Measurements from ENCODE around the gene ITPR3. TPM values are rescaled to one million over a fixed set of nuclear protein-coding genes. Genes with fewer than 3 reads are reported as not detected.

The ITPR3 gene
- total and polyA plus RNA-seq, 2 of the 13 experiments (the other 11 are each of a cell fraction or from before 2014, with no cell fraction given) = 3.8 to 21.4 TPM

DNA sequence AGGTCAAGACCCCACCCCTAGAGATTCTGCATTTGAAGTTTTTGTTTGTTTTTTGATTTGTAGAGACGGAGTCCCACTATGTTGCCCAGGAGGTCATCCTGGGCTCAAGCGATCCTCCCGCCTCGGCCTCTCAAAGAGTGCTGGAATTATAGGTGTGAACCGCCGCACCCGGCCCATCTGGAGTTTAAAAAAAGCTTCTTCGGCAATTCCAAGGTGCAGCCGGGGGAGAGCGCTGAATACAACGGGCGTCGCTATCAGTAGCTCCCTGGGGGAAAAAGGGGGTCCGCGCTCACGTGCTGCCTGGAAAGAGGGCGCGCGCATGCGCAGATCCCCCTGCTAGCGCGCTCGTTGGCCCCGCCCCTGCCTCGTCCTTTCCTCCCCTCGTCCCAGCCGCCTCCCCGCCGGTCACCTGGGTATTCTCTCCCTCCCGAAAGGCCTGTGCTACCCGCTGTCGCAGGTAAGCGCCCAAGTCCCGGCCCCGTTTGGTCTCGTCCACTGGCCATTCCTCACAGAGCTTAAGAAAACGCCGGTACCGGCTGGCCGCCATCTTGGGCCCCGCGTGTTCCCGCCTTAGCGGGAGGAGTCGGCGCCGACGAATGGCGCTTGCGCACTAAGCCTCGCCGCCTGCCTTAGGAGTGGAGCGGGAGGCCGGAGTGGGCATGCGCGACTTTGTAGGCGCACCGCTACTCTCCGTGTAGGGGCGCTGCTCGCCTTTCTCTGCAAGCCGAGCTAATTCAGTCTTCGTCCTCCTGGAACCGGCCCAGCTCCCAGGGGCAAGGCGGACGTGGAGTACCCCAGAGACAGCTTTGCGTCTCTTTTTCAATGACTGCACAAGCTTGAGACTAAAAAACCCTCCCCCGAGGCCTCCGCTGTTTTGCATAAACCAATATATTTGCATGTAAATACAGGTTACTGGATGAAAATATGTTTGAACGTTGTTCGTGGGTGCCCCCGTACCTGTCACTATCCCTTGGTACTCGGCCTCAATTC, 90.3 kb downstream of the ITPR3 start, which contains the start of gene UQCC2 (continued):
- no peak for TF ChIP-seq EP300 (IDR thresholded peaks at IDR 0.05; ENCODE audit: low read depth in 2 of 2, low read length in 2 of 2)
- TF ChIP-seq EP300 (CRISPR knock-in tag; IDR thresholded peaks at IDR 0.05; ENCODE audit: borderline replicate concordance) = 0 out of 2 replicates have a peak, but pooled peaks have one; percentile 11
- TF ChIP-seq ZNF329 (CRISPR knock-in tag; IDR thresholded peaks at IDR 0.05; ENCODE audit: low read depth) = peak; percentile 68; the same call in 1 of the 2 replicates
- TF ChIP-seq ZNF556 (CRISPR knock-in tag; IDR thresholded peaks at IDR 0.05; ENCODE audit: borderline replicate concordance) = peak; percentile 89
- TF ChIP-seq ZNF687 (CRISPR knock-in tag; IDR thresholded peaks at IDR 0.05) = peak; percentile 99
- TF ChIP-seq CCDC6 (CRISPR knock-in tag; IDR thresholded peaks at IDR 0.05) = peak; percentile 86; the same call in 1 of the 2 replicates
- TF ChIP-seq YEATS4 (CRISPR knock-in tag; IDR thresholded peaks at IDR 0.05; ENCODE audit: borderline replicate concordance) = peak; percentile 90
- TF ChIP-seq NCOA5 (CRISPR knock-in tag; IDR thresholded peaks at IDR 0.05) = no peak
- no peak for TF ChIP-seq HHEX (CRISPR knock-in tag; IDR thresholded peaks at IDR 0.05)
- TF ChIP-seq, protein P1, sequence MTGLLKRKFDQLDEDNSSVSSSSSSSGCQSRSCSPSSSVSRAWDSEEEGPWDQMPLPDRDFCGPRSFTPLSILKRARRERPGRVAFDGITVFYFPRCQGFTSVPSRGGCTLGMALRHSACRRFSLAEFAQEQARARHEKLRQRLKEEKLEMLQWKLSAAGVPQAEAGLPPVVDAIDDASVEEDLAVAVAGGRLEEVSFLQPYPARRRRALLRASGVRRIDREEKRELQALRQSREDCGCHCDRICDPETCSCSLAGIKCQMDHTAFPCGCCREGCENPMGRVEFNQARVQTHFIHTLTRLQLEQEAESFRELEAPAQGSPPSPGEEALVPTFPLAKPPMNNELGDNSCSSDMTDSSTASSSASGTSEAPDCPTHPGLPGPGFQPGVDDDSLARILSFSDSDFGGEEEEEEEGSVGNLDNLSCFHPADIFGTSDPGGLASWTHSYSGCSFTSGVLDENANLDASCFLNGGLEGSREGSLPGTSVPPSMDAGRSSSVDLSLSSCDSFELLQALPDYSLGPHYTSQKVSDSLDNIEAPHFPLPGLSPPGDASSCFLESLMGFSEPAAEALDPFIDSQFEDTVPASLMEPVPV (CRISPR knock-in tag; IDR thresholded peaks at IDR 0.05) = peak; percentile 97
- peak; percentile 66 for TF ChIP-seq XRCC5 (optimal IDR thresholded peaks at IDR 0.05; ENCODE audit: low read length)
- TF ChIP-seq ZBTB38 (CRISPR knock-in tag; IDR thresholded peaks at IDR 0.05) = no peak; the same call in 1 of the 2 replicates
- TF ChIP-seq, protein P2, sequence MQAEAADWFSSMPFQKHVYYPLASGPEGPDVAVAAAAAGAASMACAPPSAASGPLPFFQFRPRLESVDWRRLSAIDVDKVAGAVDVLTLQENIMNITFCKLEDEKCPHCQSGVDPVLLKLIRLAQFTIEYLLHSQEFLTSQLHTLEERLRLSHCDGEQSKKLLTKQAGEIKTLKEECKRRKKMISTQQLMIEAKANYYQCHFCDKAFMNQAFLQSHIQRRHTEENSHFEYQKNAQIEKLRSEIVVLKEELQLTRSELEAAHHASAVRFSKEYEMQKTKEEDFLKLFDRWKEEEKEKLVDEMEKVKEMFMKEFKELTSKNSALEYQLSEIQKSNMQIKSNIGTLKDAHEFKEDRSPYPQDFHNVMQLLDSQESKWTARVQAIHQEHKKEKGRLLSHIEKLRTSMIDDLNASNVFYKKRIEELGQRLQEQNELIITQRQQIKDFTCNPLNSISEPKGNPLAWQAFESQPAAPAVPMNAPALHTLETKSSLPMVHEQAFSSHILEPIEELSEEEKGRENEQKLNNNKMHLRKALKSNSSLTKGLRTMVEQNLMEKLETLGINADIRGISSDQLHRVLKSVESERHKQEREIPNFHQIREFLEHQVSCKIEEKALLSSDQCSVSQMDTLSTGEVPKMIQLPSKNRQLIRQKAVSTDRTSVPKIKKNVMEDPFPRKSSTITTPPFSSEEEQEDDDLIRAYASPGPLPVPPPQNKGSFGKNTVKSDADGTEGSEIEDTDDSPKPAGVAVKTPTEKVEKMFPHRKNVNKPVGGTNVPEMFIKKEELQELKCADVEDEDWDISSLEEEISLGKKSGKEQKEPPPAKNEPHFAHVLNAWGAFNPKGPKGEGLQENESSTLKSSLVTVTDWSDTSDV (CRISPR knock-in tag; IDR thresholded peaks at IDR 0.05) = peak; percentile 89; the same call in 1 of the 2 replicates
- peak; percentile 99 for TF ChIP-seq ZNF501 (CRISPR knock-in tag; IDR thresholded peaks at IDR 0.05)
- TF ChIP-seq ZNF761 (CRISPR knock-in tag; conservative IDR thresholded peaks at IDR 0.05) = peak; percentile 89
- 0 out of 2 replicates have a peak, but pooled peaks have one; percentile 65 for TF ChIP-seq ZNF639 (CRISPR knock-in tag; conservative IDR thresholded peaks at IDR 0.05)
- TF ChIP-seq, protein P3, sequence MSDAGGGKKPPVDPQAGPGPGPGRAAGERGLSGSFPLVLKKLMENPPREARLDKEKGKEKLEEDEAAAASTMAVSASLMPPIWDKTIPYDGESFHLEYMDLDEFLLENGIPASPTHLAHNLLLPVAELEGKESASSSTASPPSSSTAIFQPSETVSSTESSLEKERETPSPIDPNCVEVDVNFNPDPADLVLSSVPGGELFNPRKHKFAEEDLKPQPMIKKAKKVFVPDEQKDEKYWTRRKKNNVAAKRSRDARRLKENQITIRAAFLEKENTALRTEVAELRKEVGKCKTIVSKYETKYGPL (CRISPR knock-in tag; IDR thresholded peaks at IDR 0.05) = no peak; the same call in 1 of the 2 replicates

All from HepG2 (cell line).